ENCODE results near the gene DCST1.

The DCST1 gene

DNA sequence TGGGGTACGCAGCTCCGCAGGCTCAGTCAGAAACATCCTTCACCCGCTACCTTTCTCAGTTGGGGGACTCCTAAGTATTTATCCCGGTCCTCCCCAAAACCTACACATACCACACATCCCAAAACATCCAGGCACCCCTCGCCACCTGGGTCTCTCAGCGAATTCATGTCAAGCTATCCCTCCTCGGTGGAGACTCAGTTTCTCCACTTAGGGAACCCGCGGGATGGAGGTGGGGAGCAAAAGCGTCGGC lies 32.3 kb upstream of the DCST1 start:
- no peak for DNase-seq

DNA sequence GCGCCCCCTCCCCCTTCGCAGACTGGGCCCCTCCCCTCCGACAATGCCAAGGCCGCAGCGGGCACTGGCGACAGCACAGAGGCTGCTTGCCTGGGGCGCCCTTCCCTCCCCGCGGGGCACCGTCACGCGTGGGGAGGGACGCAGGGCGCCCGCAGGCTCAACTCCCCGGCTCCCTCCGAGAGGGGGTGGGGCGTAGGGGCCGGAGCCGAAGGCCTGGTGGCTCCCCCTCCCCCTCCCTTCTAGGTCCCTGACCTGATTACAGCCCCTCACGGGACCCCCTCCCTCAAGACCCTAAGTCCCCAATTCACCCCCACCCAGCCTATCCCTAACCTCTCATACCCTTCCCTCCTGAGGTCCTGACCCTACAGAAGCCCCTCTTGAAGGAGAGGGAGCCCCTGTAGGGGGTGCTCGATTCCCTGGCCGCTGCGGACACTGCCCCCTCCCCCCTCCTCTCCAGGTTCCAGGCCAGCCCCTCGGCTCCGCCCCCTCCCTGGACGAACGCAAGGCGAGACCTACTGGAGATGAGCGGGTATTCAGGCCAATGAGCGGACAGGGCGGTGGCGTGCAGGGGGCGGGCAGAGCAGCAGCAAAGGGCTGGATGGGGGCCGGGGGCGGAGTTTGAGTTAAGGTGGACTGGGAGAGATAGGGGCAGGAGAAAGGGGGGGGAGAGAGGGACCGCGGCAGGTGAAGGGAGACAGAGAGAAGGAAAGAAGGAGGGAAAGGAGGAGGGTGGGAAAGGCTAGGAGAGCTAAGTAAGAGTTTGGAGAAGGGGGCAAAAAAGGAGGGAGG lies 31.8 kb upstream of the DCST1 start:
- DNase-seq, result peak; percentile 99

DNA sequence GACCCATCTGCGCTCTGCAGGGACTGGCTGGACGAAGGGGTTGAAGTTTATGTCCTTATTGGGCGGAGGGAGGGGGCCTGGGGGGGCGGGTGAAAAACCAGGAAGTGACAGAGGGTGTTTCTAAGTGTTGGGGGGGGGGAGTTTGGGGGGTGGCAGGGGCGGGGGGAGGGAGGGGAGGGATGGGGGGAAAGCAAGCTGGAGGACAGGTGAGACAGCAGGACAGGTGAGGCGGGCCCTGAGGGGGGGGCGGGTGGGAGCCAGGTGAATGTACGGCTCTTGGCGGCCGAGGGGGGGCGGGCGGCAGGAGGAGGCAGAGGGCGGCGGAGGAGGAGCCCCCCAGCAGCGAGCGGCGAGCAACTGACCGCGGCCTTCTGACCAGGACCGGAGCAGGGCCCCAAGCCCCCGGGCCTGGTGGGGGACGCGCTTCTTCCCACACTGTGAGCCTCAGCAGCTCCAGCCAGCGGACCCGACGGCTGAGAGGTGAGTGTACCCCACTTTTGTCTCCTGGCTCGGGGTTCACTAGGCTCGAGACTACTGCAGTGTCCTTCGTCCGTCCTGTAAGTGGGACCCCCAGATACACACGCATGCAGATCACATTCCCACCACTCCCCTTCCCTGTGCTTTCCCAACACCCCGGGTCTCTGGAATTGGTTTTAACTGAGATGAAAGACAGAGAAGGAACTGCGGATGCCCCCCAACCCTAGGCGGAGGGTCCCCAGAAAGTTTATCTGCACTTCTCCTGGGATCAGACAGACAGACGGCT lies 31.0 kb upstream of the DCST1 start, which contains the start of gene ZBTB7B:
Gene ZBTB7B (plus strand): TSS at position 339 of the 763 bp plus-strand sequence. CDS start 11,859 bp downstream, outside the sequence.
- no peak for DNase-seq

DNA sequence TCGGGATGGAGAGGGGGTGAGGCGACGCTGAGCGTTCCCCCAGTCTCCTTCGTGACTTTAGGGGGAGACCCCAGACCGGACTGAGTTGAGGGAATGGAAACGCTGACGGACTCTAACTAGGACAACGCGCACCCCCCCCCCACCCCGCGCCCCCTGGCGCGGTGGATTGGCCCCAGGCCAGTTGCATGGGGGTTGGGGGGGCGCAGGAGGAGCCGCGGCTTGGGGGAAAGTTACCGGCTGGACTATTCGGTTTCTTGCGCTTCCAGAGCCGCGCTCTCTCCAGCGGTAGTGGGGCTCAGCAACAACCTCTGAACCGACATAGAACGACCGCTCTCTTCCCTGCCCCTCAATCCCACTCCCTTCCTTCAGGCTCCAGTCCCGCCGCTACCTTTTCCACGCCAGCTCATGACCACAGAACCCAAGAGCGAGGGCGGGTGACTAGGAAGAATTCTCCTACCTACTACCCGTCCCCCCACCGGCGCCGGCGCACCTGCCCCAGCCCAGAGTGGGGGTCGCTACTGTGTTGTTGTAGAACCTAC lies 30.3 kb upstream of the DCST1 start:
- DNase-seq, result no peak

DNA sequence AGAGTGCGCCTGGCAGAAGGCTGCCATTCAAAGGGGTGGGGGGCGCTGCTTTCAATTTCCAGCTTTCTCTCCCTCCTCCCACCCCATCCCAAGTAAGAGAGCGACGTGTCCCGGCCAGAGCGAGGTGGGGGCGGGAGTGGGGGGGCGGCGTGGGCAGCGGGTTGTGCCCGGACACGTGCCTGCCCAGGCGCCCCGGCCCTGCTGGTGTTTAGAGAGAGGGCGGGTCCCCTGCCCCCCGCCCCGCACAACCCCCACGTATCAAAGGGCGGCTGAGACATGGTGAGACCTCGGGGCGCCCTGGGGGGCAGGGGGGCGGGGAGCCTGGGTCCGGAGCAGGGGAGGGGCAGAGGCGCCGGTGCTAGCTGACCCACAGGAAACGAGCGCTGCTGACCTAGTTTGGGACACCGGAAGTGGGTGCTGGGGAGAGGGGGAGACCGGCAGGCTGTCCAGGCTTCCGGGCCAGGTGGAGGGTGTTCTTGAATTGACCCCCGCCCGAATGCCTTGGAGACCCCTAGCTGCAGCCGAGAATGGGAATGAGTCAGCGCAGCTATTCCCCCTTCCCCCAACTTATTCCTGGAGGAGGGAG lies 29.8 kb upstream of the DCST1 start:
- DNase-seq, result peak; percentile 56

DNA sequence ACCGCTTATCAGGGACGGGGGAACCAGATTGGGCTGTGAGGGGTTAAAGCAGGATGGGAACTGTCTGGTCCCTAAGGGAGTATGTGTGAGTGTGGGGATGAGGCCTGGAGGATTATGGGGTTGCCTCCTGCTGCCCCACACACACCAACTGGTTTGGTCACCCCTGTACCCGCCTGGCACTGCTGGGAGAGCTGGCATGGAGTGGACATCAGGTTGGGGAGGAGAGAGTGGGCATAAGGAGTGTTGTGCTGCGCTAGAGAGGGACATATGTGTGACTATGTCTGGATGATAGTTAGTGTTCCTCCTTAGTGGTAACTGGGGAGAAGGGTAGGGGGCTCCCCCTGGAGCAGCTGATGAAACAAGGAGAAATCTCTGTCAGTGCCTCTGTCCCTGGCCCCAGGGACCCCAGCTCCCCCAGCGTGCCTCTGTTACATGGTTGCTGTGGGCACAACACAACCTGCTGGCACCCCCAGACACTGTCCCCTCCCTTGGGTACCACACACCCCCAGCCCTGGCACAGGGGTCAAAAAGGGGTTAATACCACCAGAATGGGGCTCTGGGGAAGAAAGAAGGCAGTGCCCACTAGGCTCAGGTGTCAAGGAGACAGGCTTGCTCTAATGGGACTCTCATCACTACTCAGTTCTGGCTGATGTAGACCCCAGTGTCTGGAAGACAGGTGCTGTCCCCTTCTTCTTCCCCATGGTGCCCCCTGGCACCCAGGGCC lies 29.1 kb upstream of the DCST1 start:
- no peak for DNase-seq

DNA sequence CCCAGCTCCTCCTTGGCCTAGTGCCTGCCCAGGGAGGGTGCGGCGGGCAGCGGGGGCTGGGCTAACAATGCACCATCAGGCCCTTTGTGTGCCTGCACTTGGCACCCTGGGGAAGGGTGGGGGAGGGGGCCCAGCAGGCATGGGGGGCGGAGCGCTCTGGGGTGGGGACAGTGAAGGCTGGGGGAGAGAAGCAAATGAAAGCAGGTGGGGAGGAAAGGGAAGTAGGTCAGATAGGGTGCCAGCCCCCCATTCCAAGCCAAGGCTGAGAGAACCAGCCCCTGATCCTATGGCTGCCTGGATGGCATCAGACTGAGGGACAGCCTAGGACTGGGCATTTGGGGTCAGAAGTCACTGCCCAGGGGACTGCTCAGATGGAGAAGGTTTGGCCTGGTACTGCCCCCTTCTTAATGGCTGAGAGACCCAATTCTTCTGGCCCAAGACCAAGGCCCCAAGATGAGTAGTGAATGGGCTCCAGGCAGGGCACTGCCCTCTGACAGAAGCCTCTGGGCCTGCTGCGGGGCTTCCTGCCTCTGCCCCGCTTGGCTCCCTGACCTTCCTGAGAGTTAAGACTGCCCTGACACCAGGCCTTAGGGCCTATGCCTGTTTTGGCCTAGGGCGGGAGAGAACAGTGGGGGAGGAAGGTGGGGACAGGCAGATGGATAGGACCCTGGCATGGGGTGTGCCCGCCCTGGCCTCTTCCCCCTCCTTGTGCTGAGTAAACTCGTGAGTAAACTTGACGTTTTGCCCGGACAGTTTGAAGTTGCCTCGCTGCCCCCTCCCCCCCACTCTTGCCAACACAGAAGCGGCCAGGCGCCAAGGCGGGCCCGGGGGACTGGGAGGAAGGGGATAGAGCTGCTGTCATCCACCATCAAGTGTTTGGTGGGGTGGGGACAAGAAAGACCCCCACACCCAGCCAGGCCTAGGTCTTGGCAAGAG lies 28.3 kb upstream of the DCST1 start:
- DNase-seq, result no peak

DNA sequence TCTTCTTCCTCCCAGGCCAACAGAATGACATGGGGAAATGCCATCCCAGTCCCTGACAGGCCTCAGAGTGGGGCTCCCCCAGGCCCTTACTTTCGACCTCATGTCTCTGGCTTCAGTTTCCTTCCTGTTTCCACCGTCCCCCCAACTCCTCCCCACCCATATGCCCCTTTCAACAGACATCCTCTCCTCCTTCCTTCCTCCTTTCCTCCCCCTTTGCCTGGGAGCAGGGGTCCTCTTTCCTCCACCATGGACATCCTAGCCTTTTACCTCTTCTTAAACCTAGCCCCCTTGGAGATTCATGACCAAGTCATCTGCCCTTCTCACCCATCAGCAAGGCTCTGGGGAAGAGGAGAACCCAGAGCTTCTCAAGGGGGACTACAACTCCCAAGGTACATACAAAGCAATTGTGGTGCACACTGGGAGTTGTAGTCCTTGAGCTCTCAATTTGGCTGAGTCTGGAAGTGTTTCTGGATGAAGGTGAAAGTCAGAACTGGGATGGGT lies 27.0 kb upstream of the DCST1 start:
- no peak for DNase-seq

DNA sequence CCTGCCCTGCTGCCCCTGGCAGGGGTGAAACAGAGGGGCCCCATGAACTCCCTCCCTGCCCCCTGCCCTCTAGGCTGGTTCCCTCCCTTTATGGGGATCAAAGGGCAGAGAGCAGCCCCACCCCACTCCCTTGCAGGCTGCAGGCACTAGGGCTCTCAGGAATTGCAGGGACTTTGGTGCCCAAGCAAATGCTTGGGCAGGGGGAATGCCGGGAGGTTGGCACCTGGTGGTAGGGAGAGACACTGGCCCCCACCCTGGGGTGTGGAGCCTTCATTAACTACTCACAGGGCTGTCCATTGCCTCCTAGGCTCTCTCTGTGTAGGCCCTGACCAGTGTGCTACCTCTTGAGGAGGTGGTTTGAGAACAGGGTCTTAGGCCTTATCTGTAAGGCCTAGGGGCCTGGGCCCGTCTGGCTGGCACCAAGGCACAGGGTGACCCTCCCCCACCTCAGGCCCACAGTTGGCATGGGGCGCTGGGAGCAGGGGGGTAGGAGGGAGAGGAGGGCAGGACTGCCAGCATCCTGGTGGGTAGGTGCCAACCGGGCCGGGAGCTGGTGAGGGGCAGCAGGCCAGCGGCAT lies 26.3 kb upstream of the DCST1 start:
- DNase-seq, result no peak

DNA sequence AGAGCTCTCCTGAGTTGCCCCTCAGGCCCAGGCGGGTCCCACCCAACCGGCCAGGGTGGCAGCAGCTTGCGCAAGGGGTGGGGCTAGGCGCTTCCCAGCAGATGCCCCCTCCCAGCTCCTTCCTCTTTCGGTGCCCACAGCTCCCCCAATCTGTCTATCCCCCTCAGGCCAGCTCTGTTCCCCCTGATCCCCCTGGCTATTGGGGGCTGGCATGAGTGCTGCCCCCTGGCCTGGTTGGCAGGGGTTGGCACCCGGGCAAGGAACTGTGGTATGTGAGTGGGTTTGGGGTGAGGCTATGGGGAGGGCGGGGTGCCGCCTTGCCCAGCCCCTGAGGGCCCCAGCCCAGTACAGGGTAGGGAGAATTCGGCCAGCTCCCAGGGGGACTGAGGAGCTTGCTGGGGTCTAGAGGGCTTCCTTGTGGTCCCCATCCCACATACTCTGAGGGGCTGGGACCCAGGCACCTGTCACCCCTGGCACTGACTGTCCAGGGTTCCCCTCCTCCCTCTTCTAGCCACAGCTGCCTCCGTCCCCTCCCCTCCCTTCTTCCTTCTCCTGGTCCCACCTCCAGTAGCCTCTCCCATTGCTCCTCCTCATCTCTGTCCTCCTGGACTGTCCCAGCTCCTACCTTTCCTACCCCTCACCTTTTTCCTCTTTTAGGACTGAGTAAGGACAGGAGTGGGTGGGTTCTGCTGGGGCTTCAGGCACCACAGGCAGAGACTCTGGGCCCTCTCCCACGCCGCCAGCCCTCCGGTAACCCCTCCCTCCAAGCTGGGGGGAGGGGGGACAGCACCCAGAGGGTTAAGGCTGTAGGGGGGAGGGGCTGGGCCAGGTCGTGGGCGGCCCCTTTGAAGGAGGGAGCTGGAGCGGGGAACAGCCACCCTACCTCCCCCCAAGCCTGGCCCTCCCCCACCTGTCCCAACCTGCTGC lies 25.3 kb upstream of the DCST1 start:
- DNase-seq, result no peak

DNA sequence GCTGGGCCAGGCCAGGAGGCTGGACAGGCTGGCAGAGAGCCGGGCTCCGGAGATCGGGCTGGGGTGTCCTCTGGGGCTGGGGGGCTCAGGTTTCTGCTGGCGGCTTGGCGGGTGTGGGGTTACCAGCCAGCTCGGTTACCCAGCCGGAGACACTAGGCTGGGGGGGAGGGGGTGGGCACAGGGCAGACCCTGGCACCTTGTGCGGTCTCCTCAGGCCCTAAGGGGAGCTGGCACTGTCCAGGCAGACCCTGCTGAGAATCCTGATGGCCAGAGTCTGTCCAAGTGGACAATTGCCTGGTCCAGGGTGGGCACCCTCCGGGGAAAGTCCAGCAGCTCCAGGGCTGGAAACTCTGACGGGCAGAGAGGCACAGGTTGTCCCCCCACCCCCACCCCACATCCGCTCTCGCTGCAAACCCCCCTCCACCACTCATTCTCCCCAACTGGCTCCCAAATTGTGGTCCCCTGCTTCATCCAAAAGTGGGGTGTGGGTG lies 24.4 kb upstream of the DCST1 start:
- DNase-seq, result no peak

DNA sequence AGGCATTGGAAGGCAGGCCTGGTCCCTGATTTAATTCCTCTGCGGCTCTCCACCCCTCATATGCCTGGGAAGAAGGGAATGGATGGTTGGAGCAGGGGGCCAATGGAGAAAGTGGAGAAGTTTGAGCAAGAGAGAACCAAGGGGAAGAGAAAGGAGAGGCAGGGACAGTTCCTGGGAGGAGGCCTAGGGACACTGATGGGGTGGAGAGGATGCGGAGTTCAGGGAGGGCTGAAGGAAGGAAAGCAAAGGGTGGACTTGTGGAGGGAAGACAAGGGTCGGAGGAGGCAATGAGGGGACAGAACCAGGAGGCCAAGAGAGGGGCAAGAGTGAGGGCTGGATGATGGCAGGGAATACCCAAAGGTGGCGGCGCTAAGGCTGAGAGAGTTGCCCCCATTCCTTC lies 23.9 kb upstream of the DCST1 start:
- no peak for DNase-seq

DNA sequence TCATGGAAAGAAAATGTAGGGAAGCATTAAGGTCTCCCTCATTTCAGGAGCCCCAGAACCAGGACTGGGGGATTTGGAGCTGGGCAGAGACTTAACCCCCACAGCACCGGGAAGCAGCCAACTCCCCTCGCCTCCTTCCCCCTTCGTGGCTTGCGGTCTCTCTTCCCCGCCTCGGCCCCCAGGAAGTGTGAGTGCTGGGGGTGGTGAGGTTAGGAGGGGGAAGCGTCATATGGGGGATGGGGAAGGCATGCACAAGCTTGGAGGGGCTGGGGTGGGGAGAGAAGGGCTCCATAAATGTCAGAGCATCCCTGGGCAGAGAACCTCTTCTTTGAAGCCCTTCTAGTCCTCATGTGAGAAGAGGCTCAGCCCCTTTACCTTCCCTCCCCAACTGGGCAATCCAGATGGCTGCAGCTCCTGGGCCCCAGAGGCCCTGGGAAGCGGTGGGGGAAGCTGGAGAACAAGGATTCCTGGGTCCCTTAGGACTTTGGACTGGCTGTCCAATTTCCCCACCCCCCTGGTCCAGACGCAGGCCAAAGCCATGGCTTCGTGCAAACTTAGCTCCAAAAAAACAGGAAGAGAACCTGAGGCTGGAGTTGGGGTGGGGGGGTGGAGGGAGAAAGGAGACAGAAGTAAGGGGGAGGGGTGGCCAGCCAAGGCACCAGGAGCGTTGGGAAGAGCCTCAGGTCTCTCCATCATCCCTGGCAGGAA lies 23.3 kb upstream of the DCST1 start:
- no peak for DNase-seq

DNA sequence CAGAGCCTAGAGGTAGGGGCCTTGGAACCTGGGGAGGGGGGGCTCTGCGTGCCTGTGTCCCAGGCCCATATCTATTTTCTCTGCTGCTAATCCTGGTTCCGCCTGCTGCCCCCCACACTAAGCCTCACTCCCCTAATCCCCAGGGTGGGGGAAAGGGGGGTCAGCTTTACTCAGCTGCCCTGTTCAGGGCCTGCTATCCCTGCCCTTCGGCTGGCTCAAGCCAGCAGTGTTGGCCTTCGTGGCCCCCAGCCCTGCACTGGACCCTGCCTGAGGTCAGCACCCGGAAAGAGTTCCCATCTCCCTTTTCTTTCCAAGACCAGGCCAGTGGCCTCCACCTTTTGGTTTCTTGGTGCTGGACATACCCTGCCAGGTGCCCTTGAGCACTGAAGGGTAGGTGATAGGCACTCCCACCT lies 22.6 kb upstream of the DCST1 start:
- DNase-seq, result no peak

DNA sequence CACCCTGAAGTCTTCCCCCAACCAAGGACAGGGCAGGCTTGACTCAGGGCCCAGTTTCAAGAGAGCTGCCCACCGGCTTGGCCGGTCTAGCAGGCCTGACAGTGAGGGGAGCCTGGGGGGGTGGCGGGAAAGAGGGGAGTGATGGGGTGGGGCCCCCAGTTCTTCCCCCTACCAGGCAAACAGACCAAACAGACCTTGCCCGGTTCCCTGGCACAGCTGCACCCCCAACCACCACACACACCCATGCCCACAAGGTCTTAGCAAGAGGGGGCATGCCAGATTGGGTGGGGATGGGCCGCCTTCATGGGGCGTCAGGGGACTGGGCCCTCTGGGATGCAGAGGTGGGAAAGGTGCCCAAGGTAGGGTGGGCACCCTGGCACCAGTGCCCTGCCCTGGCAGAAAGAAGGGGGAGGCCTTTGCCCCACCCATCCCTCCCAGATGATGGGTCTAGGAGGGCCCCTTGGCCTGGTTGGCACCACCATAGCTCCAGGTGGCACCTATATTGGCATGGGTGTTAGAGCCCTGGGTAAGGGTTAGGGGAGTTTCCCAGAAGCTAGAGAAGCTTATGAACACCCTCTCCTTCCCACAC lies 22.1 kb upstream of the DCST1 start:
- DNase-seq, result no peak

DNA sequence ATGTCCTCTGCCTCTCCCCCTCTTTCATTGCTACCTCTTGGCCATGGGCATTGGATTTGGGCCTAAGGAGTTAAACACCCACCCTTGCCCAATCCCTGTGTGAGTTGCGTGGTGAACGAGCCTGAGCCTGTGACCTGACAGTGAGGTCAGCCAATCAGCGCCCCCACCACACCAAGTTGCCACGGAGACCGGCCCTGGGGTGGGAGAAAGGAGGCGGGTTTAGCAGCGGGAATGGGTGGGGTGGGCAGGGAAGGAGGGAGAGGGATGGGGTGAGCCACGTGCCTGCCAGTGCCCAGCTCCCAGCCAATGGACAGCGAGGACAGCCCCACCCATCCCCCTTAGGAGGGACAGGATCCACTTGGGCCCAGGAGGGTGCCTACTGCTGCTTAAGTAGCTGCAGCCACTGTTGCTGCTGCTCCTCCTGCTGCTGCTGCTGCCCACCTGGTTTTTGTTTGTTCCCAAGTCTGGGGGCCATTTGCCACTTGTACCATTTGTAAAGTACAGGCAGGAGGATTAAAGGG lies 21.5 kb upstream of the DCST1 start:
- no peak for DNase-seq

DNA sequence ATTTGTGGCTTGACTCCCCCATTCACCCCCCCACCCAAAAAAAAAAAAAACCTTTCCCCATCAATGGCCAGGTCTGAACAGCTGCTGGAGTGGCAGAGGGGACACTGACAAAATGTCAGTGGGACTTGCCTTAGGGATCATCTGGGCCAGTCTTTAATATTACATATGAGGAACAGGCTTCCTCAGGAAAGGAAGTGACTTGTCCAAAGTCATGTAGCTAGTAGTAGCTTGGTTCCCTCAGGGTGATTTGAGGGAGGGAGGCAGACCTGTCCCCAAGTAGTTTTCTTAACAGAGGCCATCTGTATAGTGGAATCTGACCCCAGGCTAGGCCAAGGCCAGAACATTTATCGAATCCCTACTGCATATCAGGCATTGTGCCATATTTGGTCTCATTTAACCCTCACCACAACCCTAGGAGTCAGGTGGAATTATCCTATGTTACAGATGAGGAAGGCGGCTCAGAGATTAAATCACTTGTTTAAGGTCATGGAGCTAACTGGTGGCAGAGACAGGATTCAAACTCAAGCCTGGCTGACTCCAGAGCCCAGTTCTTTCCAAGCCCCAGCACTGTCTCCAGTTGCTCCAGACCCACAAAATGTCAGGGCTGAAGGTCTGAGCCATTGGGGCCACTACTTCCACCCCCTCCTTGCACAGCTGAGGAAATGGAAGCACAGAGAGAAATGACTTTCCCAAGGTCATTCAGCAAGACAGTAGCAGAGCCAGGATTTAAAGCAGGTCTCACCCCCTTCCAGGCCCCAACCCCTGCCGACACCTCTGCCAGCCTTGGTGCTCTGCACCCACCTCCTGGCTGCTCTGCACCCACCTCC lies 20.6 kb upstream of the DCST1 start:
- DNase-seq, result no peak

DNA sequence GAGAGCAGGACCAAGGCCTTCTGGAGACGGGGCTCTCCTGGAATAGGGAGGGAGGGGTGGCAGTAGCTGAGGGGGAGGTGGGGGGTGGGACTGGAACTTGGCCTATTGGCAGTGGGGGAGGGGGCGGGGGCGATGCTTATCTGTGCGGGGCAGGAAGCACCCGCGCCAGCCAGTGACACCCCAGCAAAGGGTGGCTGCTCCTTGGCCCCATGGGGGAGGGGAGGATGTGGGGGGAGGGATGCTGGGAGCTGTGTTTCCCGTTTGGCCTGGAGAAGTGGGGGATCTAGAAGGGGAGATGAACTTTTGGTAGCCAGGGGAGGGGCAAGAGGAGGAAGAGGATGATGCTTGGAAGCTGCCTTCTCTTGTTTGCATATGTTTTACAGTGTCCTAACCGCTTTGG lies 20.0 kb upstream of the DCST1 start:
- DNase-seq, result no peak

Measured in fibroblast of upper back skin (primary cell).